NCI-H69 (cell line): ENCODE measurements around the gene MS4A4A.

Experiments
- DNase-seq: peaks from one replicate; lab custom pipeline; 2025; lab: John Stamatoyannopoulos, UW

MS4A4A gene

GRCh38 chr11:60349990-60350389 lies 69.5 kb downstream of the MS4A4A start:
- DNase-seq = no peak

GRCh38 chr11:60357771-60358170 lies 77.3 kb downstream of the MS4A4A start:
- no peak for DNase-seq
